GM11168 (cell line): ENCODE results near the gene CX3CR1.

ENCODE experiments used
- in situ Hi-C: fragments of 300-500 bp; cut with MboI; formaldehyde crosslinking; loops from one replicate; pipeline ENCODE4 v1.12.0; 2022; ENCODE audit warnings: low sequenced_read_pairs; ENCODE audit not compliant: unreplicated experiment

CX3CR1 gene

GRCh38 chr3:39294446-39295183 is 14.8 kb upstream of the CX3CR1 start:
- in situ Hi-C loops: loop anchor here (25.0 kb wide), 1 partner anchor 207 kb away; no protein-coding TSS in a partner anchor

GRCh38 chr3:39292961-39293360 is 13.1 kb upstream of the CX3CR1 start:
- in situ Hi-C loops: loop anchor here (25.0 kb wide), 1 partner anchor 206 kb away; no protein-coding TSS in a partner anchor

GRCh38 chr3:39291903-39292329 is 12.1 kb upstream of the CX3CR1 start:
- in situ Hi-C loops: loop anchor here (25.0 kb wide), 1 partner anchor 205 kb away; no protein-coding TSS in a partner anchor

- in situ Hi-C loops: loop anchor here (25.0 kb wide), 1 partner anchor 203 kb away; no protein-coding TSS in a partner anchor
Measured at GRCh38 chr3:39290255-39290654, 10.4 kb upstream of the CX3CR1 start.

- in situ Hi-C loops: loop anchor here (5.0 to 25.0 kb wide), 2 partner anchors 97 to 202 kb away; partner anchors contain the start of gene XIRP1
Measured at GRCh38 chr3:39289107-39289506, 9.3 kb upstream of the CX3CR1 start.

GRCh38 chr3:39288300-39288808 is 8.5 kb upstream of the CX3CR1 start:
- in situ Hi-C loops: loop anchor here (5.0 to 25.0 kb wide), 2 partner anchors 96 to 201 kb away; partner anchors contain the start of gene XIRP1

- in situ Hi-C loops: loop anchor here (5.0 to 25.0 kb wide), 2 partner anchors 95 to 200 kb away; partner anchors contain the start of gene XIRP1
Measured at GRCh38 chr3:39287216-39288164, 7.7 kb upstream of the CX3CR1 start.

- in situ Hi-C loops: loop anchor here (5.0 to 25.0 kb wide), 2 partner anchors 94 to 199 kb away; partner anchors contain the start of gene XIRP1
Measured at GRCh38 chr3:39286771-39287170, 6.9 kb upstream of the CX3CR1 start.

- in situ Hi-C loops: loop anchor here (5.0 to 25.0 kb wide), 2 partner anchors 93 to 198 kb away; partner anchors contain the start of gene XIRP1
Measured at GRCh38 chr3:39285332-39285731, 5.5 kb upstream of the CX3CR1 start.

GRCh38 chr3:39284457-39284881 is 4.6 kb upstream of the CX3CR1 start:
- in situ Hi-C loops: loop anchor here (25.0 kb wide), 1 partner anchor 197 kb away; no protein-coding TSS in a partner anchor

- in situ Hi-C loops: loop anchor here (25.0 kb wide), 1 partner anchor 195 kb away; no protein-coding TSS in a partner anchor
Measured at GRCh38 chr3:39282057-39282456, 2.2 kb upstream of the CX3CR1 start.

- in situ Hi-C loops: loop anchor here (25.0 kb wide), 1 partner anchor 194 kb away; no protein-coding TSS in a partner anchor
Measured at GRCh38 chr3:39281533-39281932, 1.7 kb upstream of the CX3CR1 start.

GRCh38 chr3:39280571-39280970 is 735 bp upstream of the CX3CR1 start:
- in situ Hi-C loops: loop anchor here (25.0 kb wide), 1 partner anchor 193 kb away; no protein-coding TSS in a partner anchor

GRCh38 chr3:39278616-39278935 is 1.3 kb downstream of the CX3CR1 start:
- in situ Hi-C loops: loop anchor here (25.0 kb wide), 1 partner anchor 191 kb away; no protein-coding TSS in a partner anchor

- in situ Hi-C loops: loop anchor here (25.0 kb wide), 1 partner anchor 191 kb away; no protein-coding TSS in a partner anchor
Measured at GRCh38 chr3:39277893-39278615, 1.8 kb downstream of the CX3CR1 start.

GRCh38 chr3:39276746-39277145 is 3.1 kb downstream of the CX3CR1 start:
- in situ Hi-C loops: loop anchor here (25.0 kb wide), 1 partner anchor 189 kb away; no protein-coding TSS in a partner anchor

- in situ Hi-C loops: loop anchor here (25.0 kb wide), 1 partner anchor 189 kb away; no protein-coding TSS in a partner anchor
Measured at GRCh38 chr3:39275963-39276593, 3.8 kb downstream of the CX3CR1 start.

- in situ Hi-C loops: loop anchor here (25.0 kb wide), 1 partner anchor 188 kb away; no protein-coding TSS in a partner anchor
Measured at GRCh38 chr3:39275052-39275451, 4.8 kb downstream of the CX3CR1 start.
